ENCODE measurements around the gene MSANTD3. TPM values are rescaled to one million over a fixed set of nuclear protein-coding genes. Genes with fewer than 3 reads are reported as not detected.

Gene MSANTD3
- total RNA-seq, 1 donor from 2014 or later: 30.7 TPM

- H3K4me3 Mint-ChIP-seq (ENCODE audit: unreplicated experiment): no peak overlapping the region
- H3K27me3 Mint-ChIP-seq (ENCODE audit: unreplicated experiment): no peaks in the 10 kb centered on the region
- no peak for DNase-seq (ENCODE audit: low spot score)
- H3K9me3 Mint-ChIP-seq (ENCODE audit: unreplicated experiment): no peaks in the 10 kb centered on the region
- peaks cover 22% of the 10 kb centered on the region for H3K36me3 Mint-ChIP-seq (ENCODE audit: low read depth, unreplicated experiment)
- H3K27ac Mint-ChIP-seq (ENCODE audit: unreplicated experiment): no peak overlapping the region
- no peak for TF ChIP-seq CTCF (IDR thresholded peaks at IDR 0.05; ENCODE audit: unreplicated experiment)
- no peaks in the 10 kb centered on the region for H3K4me1 Mint-ChIP-seq (ENCODE audit: unreplicated experiment)
Measured at GRCh38 chr9:100455470-100455869, 28.5 kb downstream of the MSANTD3 start.

DNA sequence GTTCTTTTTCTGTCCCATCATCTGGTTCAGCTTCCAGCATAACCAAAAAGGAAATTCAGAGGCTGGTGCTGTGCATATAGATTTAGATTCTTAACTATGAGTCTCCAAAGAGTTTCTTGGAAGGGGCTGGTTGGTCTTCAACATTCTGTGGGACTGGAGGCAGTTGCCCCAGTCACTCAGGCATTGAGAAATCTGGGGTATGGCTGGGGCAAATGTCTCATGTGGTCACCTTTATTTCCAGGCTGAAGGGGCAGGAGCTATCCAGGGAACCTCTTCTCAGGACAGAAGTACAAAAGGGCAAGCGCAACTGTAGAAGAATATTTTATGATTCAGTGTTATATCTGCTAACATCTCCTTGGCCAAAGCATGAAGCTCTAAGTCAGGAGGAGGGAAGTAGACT is 30.6 kb downstream of the MSANTD3 start:
- no peak overlapping the region for H3K27ac Mint-ChIP-seq (ENCODE audit: unreplicated experiment)
- H3K9me3 Mint-ChIP-seq (ENCODE audit: unreplicated experiment): no peaks in the 10 kb centered on the region
- DNase-seq (ENCODE audit: low spot score): no peak
- peaks cover 11% of the 10 kb centered on the region for H3K36me3 Mint-ChIP-seq (ENCODE audit: low read depth, unreplicated experiment)
- H3K27me3 Mint-ChIP-seq (ENCODE audit: unreplicated experiment): no peaks in the 10 kb centered on the region
- H3K4me1 Mint-ChIP-seq (ENCODE audit: unreplicated experiment): no peaks in the 10 kb centered on the region
- H3K4me3 Mint-ChIP-seq (ENCODE audit: unreplicated experiment): no peak overlapping the region
- no peak for TF ChIP-seq CTCF (IDR thresholded peaks at IDR 0.05; ENCODE audit: unreplicated experiment)

DNA sequence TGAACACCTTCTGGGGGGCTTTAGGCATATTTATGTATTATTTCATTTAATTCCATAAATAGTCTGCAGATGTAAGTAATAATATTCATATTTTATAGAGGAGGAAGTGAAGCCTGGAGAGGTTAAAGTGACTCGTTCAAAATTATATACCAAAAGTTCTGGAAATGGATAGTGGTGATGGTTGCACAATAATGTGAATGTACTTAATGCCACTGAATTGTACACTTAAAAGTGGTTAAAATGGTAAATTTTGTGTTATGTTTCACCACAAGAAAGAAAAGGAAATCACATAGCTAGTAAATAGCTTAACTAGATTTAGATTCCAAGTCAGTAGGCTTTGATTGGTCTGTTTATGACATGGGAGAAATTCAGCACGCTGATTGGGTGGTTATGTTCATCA is 33.0 kb downstream of the MSANTD3 start:
- no peak for TF ChIP-seq CTCF (IDR thresholded peaks at IDR 0.05; ENCODE audit: unreplicated experiment)
- no peaks in the 10 kb centered on the region for H3K4me1 Mint-ChIP-seq (ENCODE audit: unreplicated experiment)
- H3K9me3 Mint-ChIP-seq (ENCODE audit: unreplicated experiment): no peaks in the 10 kb centered on the region
- no peak overlapping the region for H3K4me3 Mint-ChIP-seq (ENCODE audit: unreplicated experiment)
- H3K36me3 Mint-ChIP-seq (ENCODE audit: low read depth, unreplicated experiment): no peaks in the 10 kb centered on the region
- H3K27me3 Mint-ChIP-seq (ENCODE audit: unreplicated experiment): peaks cover 1% of the 10 kb centered on the region
- no peak for DNase-seq (ENCODE audit: low spot score)
- H3K27ac Mint-ChIP-seq (ENCODE audit: unreplicated experiment): no peak overlapping the region

DNA sequence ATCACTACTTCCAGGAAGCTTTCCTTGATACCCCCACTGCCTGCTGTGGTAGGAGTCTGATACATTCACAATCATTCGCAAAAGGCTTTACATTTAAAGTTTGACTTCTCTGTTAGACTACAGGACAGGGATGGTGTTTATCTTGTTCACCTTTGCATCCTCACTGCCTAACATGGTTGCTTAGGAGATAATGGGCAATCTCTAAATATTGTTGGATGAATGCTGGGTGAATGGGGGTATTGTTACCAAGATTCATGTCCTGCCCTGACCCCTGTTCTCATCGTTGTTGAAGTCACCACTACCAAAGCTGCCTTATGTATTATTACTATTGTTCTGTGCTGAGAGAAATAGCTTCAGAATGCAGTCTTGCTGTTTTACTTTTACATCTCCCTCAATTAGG is 38.3 kb downstream of the MSANTD3 start:
- H3K9me3 Mint-ChIP-seq (ENCODE audit: unreplicated experiment): no peaks in the 10 kb centered on the region
- H3K36me3 Mint-ChIP-seq (ENCODE audit: low read depth, unreplicated experiment): no peaks in the 10 kb centered on the region
- DNase-seq (ENCODE audit: low spot score): no peak
- H3K27ac Mint-ChIP-seq (ENCODE audit: unreplicated experiment): no peak overlapping the region
- H3K4me3 Mint-ChIP-seq (ENCODE audit: unreplicated experiment): no peak overlapping the region
- H3K4me1 Mint-ChIP-seq (ENCODE audit: unreplicated experiment): no peaks in the 10 kb centered on the region
- no peak for TF ChIP-seq CTCF (IDR thresholded peaks at IDR 0.05; ENCODE audit: unreplicated experiment)
- peaks cover 3% of the 10 kb centered on the region for H3K27me3 Mint-ChIP-seq (ENCODE audit: unreplicated experiment)

DNA sequence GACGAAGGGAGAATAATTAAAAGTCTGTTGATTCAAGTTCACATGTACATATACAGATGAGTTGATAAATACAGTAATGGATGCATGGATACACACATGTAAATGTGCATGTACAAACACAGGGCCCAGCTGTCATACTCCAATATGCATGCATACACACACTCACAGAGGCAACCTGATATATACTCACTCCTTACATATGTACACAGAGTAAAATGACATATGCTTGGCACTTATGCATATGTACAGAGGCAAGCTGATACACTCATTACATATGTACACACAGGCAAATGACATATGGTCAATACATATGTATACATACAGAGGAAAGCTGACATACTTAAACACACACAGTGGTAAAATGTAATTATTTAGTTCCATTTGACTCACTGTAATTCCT is 38.8 kb downstream of the MSANTD3 start:
- no peaks in the 10 kb centered on the region for H3K9me3 Mint-ChIP-seq (ENCODE audit: unreplicated experiment)

More for the DNA sequence above, 38.8 kb downstream of the MSANTD3 start:
- no peak for TF ChIP-seq CTCF (IDR thresholded peaks at IDR 0.05; ENCODE audit: unreplicated experiment)
- Mint-ChIP-seq H3K4me1 (ENCODE audit: unreplicated experiment) (no peaks in the 10 kb centered on the region), H3K27me3 (ENCODE audit: unreplicated experiment) (peaks cover 3% of the 10 kb centered on the region), H3K36me3 (ENCODE audit: low read depth, unreplicated experiment) (no peaks in the 10 kb centered on the region), H3K4me3 (ENCODE audit: unreplicated experiment) (no peak overlapping the region), H3K27ac (ENCODE audit: unreplicated experiment) (no peak overlapping the region)
- no peak for DNase-seq (ENCODE audit: low spot score)
